Thyroid gland (tissue), 4 donors: ENCODE data around the gene CAV2.

Experiments
- POLR2A ChIP-seq, 2 donors: fragments of 450-650 bp; IDR thresholded peaks; one replicate each; pipeline ENCODE4 v1.6.1; 2017; ENCODE audit warnings: antibody characterized with exemption in 2 of 2, mild to moderate bottlenecking in 2 of 2, moderate library complexity in 1 of 2
- TF ChIP-seq, protein P1 (sequence below), 6 experiments: fragments of 200-600 bp in 3 of 6; fragments of 450-650 bp in 3 of 6; sonication (generic) in 3 of 6; IDR thresholded peaks; one replicate each; pipeline ENCODE4 v1.5.1; 2016 to 2019; ENCODE audit warnings: antibody characterized with exemption in 6 of 6, mild to moderate bottlenecking in 2 of 6, inconsistent platforms in 1 of 6, moderate library complexity in 1 of 6

DNA sequence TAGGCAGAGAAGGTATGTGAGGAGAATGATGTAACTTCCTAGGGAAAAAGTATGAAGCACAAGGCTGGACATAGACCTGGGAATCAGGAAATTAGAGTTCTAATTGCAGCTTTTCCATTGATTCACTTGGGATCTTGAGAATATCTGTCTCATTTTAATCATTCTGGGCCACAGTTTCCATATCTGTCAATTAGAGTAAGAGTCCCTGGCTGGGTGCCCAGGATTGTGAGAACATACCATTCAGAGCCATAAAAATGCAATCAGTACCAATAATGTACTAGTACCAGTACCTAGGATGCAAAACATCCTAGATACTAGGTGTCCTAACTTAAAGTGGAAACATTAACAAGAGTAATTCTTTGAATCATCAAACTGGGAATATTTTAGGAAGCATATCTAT, 54.9 kb downstream of the CAV2 start:
- TF ChIP-seq, protein P1, sequence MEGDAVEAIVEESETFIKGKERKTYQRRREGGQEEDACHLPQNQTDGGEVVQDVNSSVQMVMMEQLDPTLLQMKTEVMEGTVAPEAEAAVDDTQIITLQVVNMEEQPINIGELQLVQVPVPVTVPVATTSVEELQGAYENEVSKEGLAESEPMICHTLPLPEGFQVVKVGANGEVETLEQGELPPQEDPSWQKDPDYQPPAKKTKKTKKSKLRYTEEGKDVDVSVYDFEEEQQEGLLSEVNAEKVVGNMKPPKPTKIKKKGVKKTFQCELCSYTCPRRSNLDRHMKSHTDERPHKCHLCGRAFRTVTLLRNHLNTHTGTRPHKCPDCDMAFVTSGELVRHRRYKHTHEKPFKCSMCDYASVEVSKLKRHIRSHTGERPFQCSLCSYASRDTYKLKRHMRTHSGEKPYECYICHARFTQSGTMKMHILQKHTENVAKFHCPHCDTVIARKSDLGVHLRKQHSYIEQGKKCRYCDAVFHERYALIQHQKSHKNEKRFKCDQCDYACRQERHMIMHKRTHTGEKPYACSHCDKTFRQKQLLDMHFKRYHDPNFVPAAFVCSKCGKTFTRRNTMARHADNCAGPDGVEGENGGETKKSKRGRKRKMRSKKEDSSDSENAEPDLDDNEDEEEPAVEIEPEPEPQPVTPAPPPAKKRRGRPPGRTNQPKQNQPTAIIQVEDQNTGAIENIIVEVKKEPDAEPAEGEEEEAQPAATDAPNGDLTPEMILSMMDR (IDR thresholded peaks at IDR 0.05): no peak
- TF ChIP-seq POLR2A (IDR thresholded peaks at IDR 0.05): no peak
